HG02759 (cell line): ENCODE data around the gene FAM83D.

Experiments used
- ATAC-seq: cut with Tn5 transposase; IDR thresholded peaks from one replicate; pipeline ENCODE4 v1.9.1; 2021; ENCODE audit warnings: mild to moderate bottlenecking, moderate library complexity; ENCODE audit not compliant: unreplicated experiment

Gene FAM83D

GRCh38 chr20:38926142-38926933 lies at the start of gene FAM83D:
FAM83D (plus strand) TSS chr20:38926417; CDS start chr20:38926443, 26 bp downstream.
- ATAC-seq = peak; percentile 95

- no peak for ATAC-seq
Observed at GRCh38 chr20:38877483-38877882, 48.7 kb upstream of the FAM83D start.

DNA sequence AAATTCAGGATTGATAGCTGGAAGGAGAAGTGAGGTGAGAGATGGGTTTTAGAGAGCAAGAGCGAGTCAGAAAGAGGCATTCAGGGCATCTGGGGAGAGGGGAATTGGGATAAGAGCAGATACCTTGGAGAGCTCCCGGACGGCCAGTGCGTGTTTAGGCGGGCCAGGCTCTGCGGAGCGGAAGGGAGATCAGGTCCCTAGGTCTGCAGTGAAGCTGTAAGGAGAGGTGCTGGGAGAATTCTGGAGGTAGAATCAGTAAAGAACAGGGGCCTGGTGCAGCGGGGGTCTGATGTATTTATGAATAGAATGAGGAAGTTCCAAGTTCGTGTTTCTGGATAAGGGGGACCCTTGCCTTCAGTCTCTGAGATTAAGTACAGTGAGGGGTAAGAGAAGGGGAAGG lies 47.4 kb upstream of the FAM83D start:
- no peak for ATAC-seq

- ATAC-seq = peak; percentile 33
Observed at GRCh38 chr20:38880952-38881735, 45.1 kb upstream of the FAM83D start.

DNA sequence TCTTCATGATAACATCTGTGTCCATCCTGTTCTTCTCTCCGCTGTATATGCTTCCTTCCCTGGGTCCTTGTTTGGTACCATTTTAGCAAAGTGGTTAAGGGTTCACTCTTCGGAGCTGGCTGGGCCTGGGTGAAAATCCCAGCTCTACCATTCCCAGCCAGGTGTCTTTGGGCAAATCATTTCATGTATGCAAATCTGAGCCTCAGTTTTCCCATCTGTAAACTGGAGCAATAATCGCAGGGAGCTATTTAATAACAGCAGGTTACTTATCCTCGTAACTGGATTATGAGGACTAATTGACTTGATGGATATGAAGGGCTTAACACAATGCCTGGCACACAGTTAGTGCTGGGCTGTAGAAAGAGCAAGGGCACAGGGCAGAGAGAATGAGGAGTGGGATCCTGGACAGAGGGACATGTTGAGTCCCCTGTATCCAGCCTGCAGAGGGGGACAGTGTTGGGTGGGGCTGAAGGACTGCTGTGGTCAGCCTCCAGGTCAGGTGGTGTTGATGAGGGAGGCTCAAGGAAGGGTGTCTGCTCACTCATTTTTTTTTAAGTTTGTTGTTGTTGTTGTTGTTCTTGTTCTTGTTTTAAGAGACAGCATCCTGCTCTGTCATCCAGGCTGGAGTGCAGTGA lies 44.3 kb upstream of the FAM83D start:
- no peak for ATAC-seq

DNA sequence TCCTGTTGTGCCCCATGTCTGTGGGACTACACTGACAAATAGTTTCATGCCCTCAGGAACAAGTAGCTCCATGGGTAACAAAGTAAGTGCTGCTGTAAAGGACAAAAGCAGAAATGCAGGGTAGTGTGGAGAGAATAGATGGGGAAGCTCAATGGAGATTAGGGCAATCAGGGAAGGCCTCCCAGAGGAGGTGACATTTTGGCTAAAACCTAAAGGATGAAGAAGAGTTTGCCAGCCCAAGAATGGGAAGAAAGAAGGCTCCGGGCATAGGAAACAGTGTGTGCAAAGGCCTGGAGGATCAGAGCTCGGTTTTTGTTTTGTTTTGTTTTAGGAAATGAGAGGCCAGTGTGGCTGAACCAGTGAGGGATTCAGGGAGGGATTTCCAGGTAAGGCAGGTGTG lies 43.6 kb upstream of the FAM83D start:
- ATAC-seq = no peak

- no peak for ATAC-seq
Observed at GRCh38 chr20:38883081-38883980, 42.9 kb upstream of the FAM83D start.

- no peak for ATAC-seq
Observed at GRCh38 chr20:38883981-38884733, 42.1 kb upstream of the FAM83D start.

GRCh38 chr20:38885357-38885756 lies 40.9 kb upstream of the FAM83D start:
- ATAC-seq = no peak

DNA sequence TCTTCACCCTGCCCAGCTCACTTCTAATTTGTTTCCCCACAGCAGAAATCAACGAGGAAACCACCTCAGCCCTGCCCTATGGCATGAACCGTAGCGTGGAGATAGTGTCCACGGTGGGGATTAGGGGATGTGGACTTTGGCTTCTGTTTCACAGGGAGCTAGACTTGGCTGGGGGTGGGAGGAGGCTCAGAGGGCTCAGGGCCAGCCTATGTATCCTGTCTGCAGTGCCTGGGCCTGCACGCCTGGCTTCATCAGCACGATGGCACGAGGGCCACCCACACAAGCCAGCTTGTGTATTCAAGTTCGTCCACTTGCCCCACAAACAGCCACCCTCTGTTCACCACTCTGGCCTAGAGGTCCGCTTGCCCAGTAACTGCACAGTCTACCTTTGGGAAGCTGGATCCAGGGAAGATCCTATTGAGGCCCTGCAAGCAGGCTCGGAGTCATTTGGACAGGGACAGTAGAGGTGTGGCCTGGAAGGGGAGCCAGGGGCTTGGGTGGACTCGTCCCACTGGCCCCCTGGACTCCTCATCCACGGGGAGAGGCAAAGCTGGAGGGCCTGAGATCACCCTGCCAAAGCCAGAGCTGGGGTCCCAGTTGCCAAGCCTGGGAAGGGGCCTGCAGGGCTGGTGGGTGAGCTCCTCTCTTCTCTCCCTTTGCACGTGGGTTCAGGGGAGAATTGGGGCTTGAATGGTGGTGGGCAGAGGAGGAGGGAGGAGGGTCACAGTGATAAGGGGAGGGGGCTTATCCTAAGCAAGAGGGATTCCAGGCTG lies 38.0 kb upstream of the FAM83D start:
- ATAC-seq = no peak

DNA sequence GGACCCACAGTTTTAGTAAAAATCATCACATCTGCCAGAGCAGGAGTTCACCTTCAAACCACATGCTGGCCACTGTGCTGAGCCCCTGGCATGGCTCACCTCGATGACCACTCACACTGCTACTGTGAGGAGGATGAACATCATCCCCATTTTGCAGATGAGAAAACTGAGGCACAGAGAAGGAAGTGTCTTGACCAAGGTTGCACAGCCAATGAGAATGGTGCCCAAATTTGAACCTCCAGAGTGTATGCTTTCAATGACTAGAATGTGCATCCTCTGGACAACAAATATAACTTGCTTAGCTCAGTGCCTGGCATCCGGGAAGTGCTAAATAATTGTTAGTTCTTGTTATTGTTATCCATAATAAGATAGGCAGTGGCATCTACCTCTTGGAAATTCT lies 37.2 kb upstream of the FAM83D start:
- no peak for ATAC-seq

GRCh38 chr20:38889792-38890496 lies 36.3 kb upstream of the FAM83D start:
- no peak for ATAC-seq

GRCh38 chr20:38890497-38890818 lies 35.8 kb upstream of the FAM83D start:
- ATAC-seq = no peak

DNA sequence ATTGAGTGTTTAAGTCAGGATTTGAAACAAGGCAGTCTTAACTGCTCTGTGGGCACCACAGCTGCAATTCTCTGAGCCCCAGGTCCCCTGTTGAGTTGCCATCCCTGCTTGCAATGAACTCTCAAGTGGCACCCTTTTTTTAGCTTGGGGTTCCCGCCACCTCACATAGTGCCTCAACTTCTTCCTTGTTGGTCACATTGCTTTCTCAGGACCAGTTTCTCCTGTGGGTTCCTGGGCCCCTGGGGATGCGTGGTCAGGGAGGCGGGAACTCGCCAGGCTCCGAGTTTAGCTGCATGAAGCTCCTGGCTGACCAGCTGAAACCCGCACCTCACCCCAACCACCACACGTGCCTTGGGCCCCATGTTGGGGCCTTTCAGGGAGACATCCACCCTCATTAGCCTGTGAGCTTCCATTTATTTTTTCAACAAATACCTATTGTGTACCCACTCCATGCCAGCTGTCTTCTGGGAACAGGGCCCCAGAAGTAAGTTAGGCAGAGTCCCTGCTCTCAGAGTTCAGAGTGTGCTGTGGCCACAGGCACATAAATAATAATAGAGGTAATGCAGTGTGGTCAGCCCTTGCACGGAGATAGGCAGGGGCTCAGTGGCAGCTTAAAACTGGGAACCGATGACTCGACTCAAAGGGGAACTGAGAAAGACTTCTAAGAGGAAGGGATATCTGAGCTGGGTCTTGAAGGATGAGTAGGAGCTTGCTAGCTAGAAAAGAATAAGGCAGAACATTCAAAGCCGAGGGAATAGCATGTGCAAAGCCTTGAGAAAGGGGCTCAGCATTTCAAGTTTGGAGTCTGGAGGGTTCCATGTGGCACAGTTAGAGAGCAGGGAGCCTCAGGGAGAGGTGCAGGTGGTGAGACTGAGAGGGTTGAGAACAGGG lies 33.9 kb upstream of the FAM83D start:
- peak; percentile 56 for ATAC-seq

- ATAC-seq = no peak
Observed at GRCh38 chr20:38893056-38893564, 33.1 kb upstream of the FAM83D start.

- ATAC-seq = peak; percentile 54
Observed at GRCh38 chr20:38893565-38894090, 32.6 kb upstream of the FAM83D start.
